Left ventricle myocardium inferior (tissue), 1 donor: ENCODE measurements around the gene HIRIP3. TPM values are rescaled to one million over a fixed set of nuclear protein-coding genes. Genes with fewer than 3 reads are reported as not detected.
"Not testable (repeated sequence)": the region's sequence is repeated elsewhere in the genome, so short reads cannot be mapped to it uniquely, and the experiment has no call there.

Experiments used
- DNase-seq: peaks from one replicate; pipeline ENCODE4 v3.0.0-alpha.2; 2020
- H3K27ac ChIP-seq: fragments of 200-600 bp; replicated peaks from 2 replicates; pipeline ENCODE4 v1.8.0; 2021
- H3K27me3 ChIP-seq: fragments of 200-600 bp; 2 replicates; pipeline ENCODE4 v1.8.0; 2021; ENCODE audit warnings: low read depth
- H3K36me3 ChIP-seq: fragments of 200-600 bp; 2 replicates; pipeline ENCODE4 v1.8.0; 2021
- H3K4me1 ChIP-seq: fragments of 200-600 bp; 2 replicates; pipeline ENCODE4 v1.8.0; 2021
- H3K4me3 ChIP-seq: fragments of 200-600 bp; 2 replicates; pipeline ENCODE4 v1.8.0; 2021; ENCODE audit warnings: mild to moderate bottlenecking, moderate library complexity
- H3K9me3 ChIP-seq: fragments of 200-600 bp; replicated peaks from 2 replicates; pipeline ENCODE4 v1.8.0; 2021
- CTCF ChIP-seq: fragments of 200-600 bp; IDR thresholded peaks from 2 replicates; pipeline ENCODE4 v1.8.0; 2021; ENCODE audit warnings: antibody characterized with exemption, mild to moderate bottlenecking, borderline replicate concordance
- intact Hi-C: fragments of 100-400 bp; cut with micrococcal nuclease; formaldehyde crosslinking; loops from one replicate; pipeline ENCODE4 v1.11.0; 2022
- total RNA-seq: library from RNA; stranded (reverse); fragmentation: NEBNext Ultra II Directional; extraction: Animal tissue kit (Norgen Biotek cat#: 25700); gene quantifications from one replicate; pipeline ENCODE4 v1.2.1, GENCODE V29; 2021
- donor health status: DM: no; HTN: yes; CAD: no; lungs with severe emphysema.

The HIRIP3 gene
- total RNA-seq, 1 donor from 2014 or later: 18.8 TPM

GRCh38 chr16:30023586-30023985, 28.2 kb upstream of the HIRIP3 start:
- intact Hi-C loops: no loop called here
- peaks cover 58% of the 10 kb centered on the region for H3K27me3 ChIP-seq

GRCh38 chr16:30022887-30023286, 27.5 kb upstream of the HIRIP3 start, which contains the start of gene C16orf92:
TSS of gene C16orf92 (plus strand) at chr16:30023198. CDS start at chr16:30023341, 143 bp downstream.
- Histone ChIP-seq H3K4me3 (no peak within 1 kb of the TSS), H3K4me1 (peaks cover 13% of the 10 kb centered on the region), H3K27me3 (peaks cover 51% of the 10 kb centered on the region), H3K9me3 (no peaks in the 10 kb centered on the region), H3K27ac (no peak within 1 kb of the TSS), H3K36me3 (no peaks in the 10 kb centered on the region)
- no peak for DNase-seq
- intact Hi-C loops: no loop called here
- no peak for TF ChIP-seq CTCF

More at GRCh38 chr16:30023586-30023985, 28.2 kb upstream of the HIRIP3 start:
- H3K36me3 ChIP-seq: no peaks in the 10 kb centered on the region
- no peak for TF ChIP-seq CTCF
- peaks cover 13% of the 10 kb centered on the region for H3K4me1 ChIP-seq
- H3K9me3 ChIP-seq: no peaks in the 10 kb centered on the region
- DNase-seq: no peak
- H3K27ac ChIP-seq: no peak overlapping the region
- H3K4me3 ChIP-seq: no peak overlapping the region

- intact Hi-C loops: no loop called here
- DNase-seq: no peak
Observed at GRCh38 chr16:30018731-30019158, 23.3 kb upstream of the HIRIP3 start.

GRCh38 chr16:30017937-30018336, 22.5 kb upstream of the HIRIP3 start:
- H3K9me3 ChIP-seq, H3K4me3 ChIP-seq, H3K27ac ChIP-seq, H3K36me3 ChIP-seq, DNase-seq, intact Hi-C loops: not testable (repeated sequence)
- Histone ChIP-seq H3K4me1 (peaks cover 13% of the 10 kb centered on the region), H3K27me3 (peaks cover 13% of the 10 kb centered on the region)

More at GRCh38 chr16:30018731-30019158, 23.3 kb upstream of the HIRIP3 start:
- H3K27ac ChIP-seq: no peak overlapping the region
- H3K4me3 ChIP-seq: no peak overlapping the region
- H3K27me3 ChIP-seq: peaks cover 10% of the 10 kb centered on the region
- no peaks in the 10 kb centered on the region for H3K36me3 ChIP-seq
- peaks cover 13% of the 10 kb centered on the region for H3K4me1 ChIP-seq
- no peak for TF ChIP-seq CTCF
- H3K9me3 ChIP-seq: no peaks in the 10 kb centered on the region

- intact Hi-C loops: no loop called here
- Histone ChIP-seq H3K4me1 (peaks cover 13% of the 10 kb centered on the region), H3K27me3 (peaks cover 20% of the 10 kb centered on the region), H3K36me3 (no peaks in the 10 kb centered on the region), H3K4me3 (no peak overlapping the region), H3K27ac (no peak overlapping the region), H3K9me3 (no peaks in the 10 kb centered on the region)
- DNase-seq: no peak
- TF ChIP-seq CTCF: no peak
Observed at GRCh38 chr16:30017277-30017656, 21.9 kb upstream of the HIRIP3 start.

GRCh38 chr16:30016555-30017276, 21.3 kb upstream of the HIRIP3 start:
- Histone ChIP-seq H3K4me1 (peaks cover 15% of the 10 kb centered on the region), H3K4me3 (no peak overlapping the region), H3K27ac (no peak overlapping the region), H3K36me3 (no peaks in the 10 kb centered on the region), H3K27me3 (peaks cover 25% of the 10 kb centered on the region), H3K9me3 (no peaks in the 10 kb centered on the region)
- no peak for TF ChIP-seq CTCF
- no peak for DNase-seq
- intact Hi-C loops: no loop called here

GRCh38 chr16:30015450-30015849, 20.0 kb upstream of the HIRIP3 start:
- DNase-seq, H3K4me3 ChIP-seq, H3K9me3 ChIP-seq, intact Hi-C loops, H3K27ac ChIP-seq, H3K36me3 ChIP-seq: not testable (repeated sequence)
- Histone ChIP-seq H3K4me1 (peaks cover 17% of the 10 kb centered on the region), H3K27me3 (peaks cover 28% of the 10 kb centered on the region)

- peaks cover 54% of the 10 kb centered on the region for H3K27me3 ChIP-seq
- DNase-seq, intact Hi-C loops, H3K27ac ChIP-seq, H3K36me3 ChIP-seq, H3K4me3 ChIP-seq, H3K9me3 ChIP-seq: not testable (repeated sequence)
- H3K4me1 ChIP-seq: peaks cover 20% of the 10 kb centered on the region
Observed at GRCh38 chr16:30012598-30012997, 17.2 kb upstream of the HIRIP3 start.
